GM12801 (cell line): ENCODE results near the gene USP13.

Experiments
- TF ChIP-seq, protein P1 (sequence below): IDR thresholded peaks from one replicate; pipeline ENCODE4 v1.5.1; 2011; ENCODE audit warnings: control low read depth; ENCODE audit not compliant: insufficient read length; ENCODE audit errors: extremely low read depth

USP13 gene

DNA sequence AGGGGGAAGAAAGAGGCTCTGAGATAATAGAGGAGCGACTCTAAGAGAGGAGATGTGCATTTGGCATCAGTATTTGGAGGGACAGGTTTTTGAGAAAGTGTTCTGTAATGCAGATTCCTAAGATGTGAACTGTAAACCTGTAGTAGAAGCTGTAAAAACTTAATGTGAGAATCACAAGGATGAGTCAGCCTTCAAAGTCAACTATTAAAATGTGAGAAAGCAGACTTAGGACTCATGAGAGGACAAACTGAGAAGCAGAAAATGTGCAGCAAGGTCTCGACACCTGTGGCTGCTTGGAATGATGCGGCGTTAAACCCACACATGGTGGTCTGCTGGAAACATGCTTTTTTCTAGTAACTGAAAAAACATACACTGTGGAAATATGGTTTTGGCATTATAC lies 36.0 kb downstream of the USP13 start:
- TF ChIP-seq, protein P1, sequence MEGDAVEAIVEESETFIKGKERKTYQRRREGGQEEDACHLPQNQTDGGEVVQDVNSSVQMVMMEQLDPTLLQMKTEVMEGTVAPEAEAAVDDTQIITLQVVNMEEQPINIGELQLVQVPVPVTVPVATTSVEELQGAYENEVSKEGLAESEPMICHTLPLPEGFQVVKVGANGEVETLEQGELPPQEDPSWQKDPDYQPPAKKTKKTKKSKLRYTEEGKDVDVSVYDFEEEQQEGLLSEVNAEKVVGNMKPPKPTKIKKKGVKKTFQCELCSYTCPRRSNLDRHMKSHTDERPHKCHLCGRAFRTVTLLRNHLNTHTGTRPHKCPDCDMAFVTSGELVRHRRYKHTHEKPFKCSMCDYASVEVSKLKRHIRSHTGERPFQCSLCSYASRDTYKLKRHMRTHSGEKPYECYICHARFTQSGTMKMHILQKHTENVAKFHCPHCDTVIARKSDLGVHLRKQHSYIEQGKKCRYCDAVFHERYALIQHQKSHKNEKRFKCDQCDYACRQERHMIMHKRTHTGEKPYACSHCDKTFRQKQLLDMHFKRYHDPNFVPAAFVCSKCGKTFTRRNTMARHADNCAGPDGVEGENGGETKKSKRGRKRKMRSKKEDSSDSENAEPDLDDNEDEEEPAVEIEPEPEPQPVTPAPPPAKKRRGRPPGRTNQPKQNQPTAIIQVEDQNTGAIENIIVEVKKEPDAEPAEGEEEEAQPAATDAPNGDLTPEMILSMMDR, result no peak

- TF ChIP-seq, protein P1, result no peak
Measured at GRCh38 chr3:179694731-179695130, 41.9 kb downstream of the USP13 start.

DNA sequence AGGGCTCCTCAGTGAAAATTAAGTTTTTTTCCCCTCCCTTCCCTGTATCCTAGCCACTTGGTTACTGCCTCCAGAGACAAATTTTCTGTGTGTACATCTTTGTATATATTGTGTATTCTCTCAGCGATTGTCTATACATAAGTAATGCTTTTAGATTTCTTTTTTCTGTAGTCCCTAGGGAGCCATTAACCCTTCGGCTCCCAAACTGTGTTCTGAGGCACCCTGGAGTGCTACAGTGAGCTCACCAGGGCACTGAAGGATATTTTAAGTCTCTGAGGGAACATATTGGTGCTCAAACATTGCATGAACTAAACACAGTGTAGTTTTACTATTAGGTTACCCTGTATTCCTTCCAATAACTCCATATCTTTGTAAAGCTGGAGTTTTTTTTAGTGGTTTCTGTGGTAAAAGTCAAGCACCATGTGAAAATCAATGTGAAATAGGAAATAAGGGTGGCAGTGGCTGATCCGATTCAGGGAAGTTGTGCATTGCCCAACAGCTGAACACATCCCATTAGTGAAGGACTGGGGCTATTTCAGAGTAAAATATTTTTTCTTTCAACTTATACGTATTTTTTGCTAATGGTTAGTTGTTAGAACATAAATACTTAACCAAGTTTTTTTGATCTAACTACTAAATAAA lies 43.0 kb downstream of the USP13 start:
- TF ChIP-seq, protein P1, result no peak

- TF ChIP-seq, protein P1, result no peak
Measured at GRCh38 chr3:179697736-179698332, 45.0 kb downstream of the USP13 start.

GRCh38 chr3:179700716-179701115 lies 47.9 kb downstream of the USP13 start:
- TF ChIP-seq, protein P1, result no peak

- TF ChIP-seq, protein P1, result no peak
Measured at GRCh38 chr3:179701176-179701827, 48.5 kb downstream of the USP13 start.

GRCh38 chr3:179702271-179702947 lies 49.6 kb downstream of the USP13 start:
- TF ChIP-seq, protein P1, result no peak
